CD4-positive, alpha-beta T cell (primary cell): ENCODE results near the gene FMNL3. TPM values are rescaled to one million over a fixed set of nuclear protein-coding genes. Genes with fewer than 3 reads are reported as not detected.
A peak's percentile ranks its signal among the peaks of the same experiment; 100 is the strongest.
"Not testable (repeated sequence)": the region's sequence is repeated elsewhere in the genome, so short reads cannot be mapped to it uniquely, and the experiment has no call there.

ENCODE experiments used
- ATAC-seq: fragments of 200-7000 bp; cut with Tn5 transposase; one replicate; pipeline ENCODE4 v1.10.0; 2022; ENCODE audit warnings: mild to moderate bottlenecking; ENCODE audit not compliant: poor library complexity
- CTCF ChIA-PET: fragments of 350-600 bp; sonication (Branson Sonifier 250); formaldehyde crosslinking; loops from one replicate; lab custom pipeline; 2021; ENCODE audit warnings: antibody characterized with exemption, inconsistent platforms; lab: Charles Lee
- POLR2A ChIA-PET: fragments of 350-600 bp; sonication (Branson Sonifier 250); formaldehyde crosslinking; loops from one replicate; lab custom pipeline; 2021; ENCODE audit warnings: antibody characterized with exemption, inconsistent platforms; lab: Charles Lee
- DNase-seq, 14 experiments: peaks; one replicate each; pipeline ENCODE4 v3.0.0-alpha.2; 2013 to 2020; ENCODE audit warnings: mixed read lengths in 2 of 14
- H3K27ac ChIP-seq, 2 donors: one replicate each; pipeline versions ENCODE4 v1.5.1 to v1.7.0; 2013; ENCODE audit warnings: low read length in 2 of 2, low read depth in 1 of 2, mild to moderate bottlenecking in 1 of 2
- H3K27me3 ChIP-seq, 2 experiments: 1 replicate in 1 of 2; 2 replicates in 1 of 2; pipeline versions ENCODE4 v1.6.1 to v1.7.0; 2013; ENCODE audit warnings: low read length in 2 of 2, control low read depth in 1 of 2, mild to moderate bottlenecking in 1 of 2, moderate library complexity in 1 of 2; ENCODE audit not compliant: insufficient read depth in 2 of 2, control insufficient read depth in 1 of 2
- H3K36me3 ChIP-seq: one replicate; pipeline ENCODE4 v1.6.1; 2013; ENCODE audit warnings: low read length, control low read depth; ENCODE audit not compliant: insufficient read depth
- H3K4me1 ChIP-seq: one replicate; pipeline ENCODE4 v1.6.1; 2013; ENCODE audit warnings: low read length, control low read depth; ENCODE audit not compliant: insufficient read depth
- H3K4me3 ChIP-seq: one replicate; pipeline ENCODE4 v1.5.1; 2013; ENCODE audit warnings: mild to moderate bottlenecking, low read length, moderate library complexity
- H3K9me3 ChIP-seq, 2 experiments: 1 replicate in 1 of 2; 2 replicates in 1 of 2; pipeline versions ENCODE4 v1.6.1 to v1.7.0; 2013; ENCODE audit warnings: low read length in 2 of 2, mild to moderate bottlenecking in 2 of 2, control low read depth in 1 of 2, moderate library complexity in 1 of 2; ENCODE audit not compliant: control insufficient read depth in 1 of 2, insufficient read depth in 1 of 2
- H3K27ac Mint-ChIP-seq: one replicate; pipeline ENCODE4 v1.8.0; 2020; ENCODE audit warnings: mixed read lengths
- H3K27me3 Mint-ChIP-seq: one replicate; pipeline ENCODE4 v1.8.0; 2021; ENCODE audit warnings: mixed read lengths
- H3K36me3 Mint-ChIP-seq: one replicate; pipeline ENCODE4 v1.8.0; 2021; ENCODE audit warnings: low read depth, mixed read lengths
- H3K4me1 Mint-ChIP-seq: one replicate; pipeline ENCODE4 v1.8.0; 2021; ENCODE audit warnings: low read depth, mixed read lengths
- H3K4me3 Mint-ChIP-seq: one replicate; pipeline ENCODE4 v1.8.0; 2020; ENCODE audit warnings: mild to moderate bottlenecking, mixed read lengths
- H3K9me3 Mint-ChIP-seq: one replicate; pipeline ENCODE4 v1.8.0; 2020; ENCODE audit warnings: mixed read lengths
- intact Hi-C, 2 experiments: fragments of 100-400 bp; cut with DNase I in 1 of 2; cut with micrococcal nuclease in 1 of 2; formaldehyde crosslinking; loops; one replicate each; pipeline versions ENCODE4 v1.15.1 to v1.9.0; 2023 to 2025; cut with DNase I, micrococcal nuclease
- total RNA-seq, 174 experiments: library from RNA in 2 of 174; stranded (reverse) in 2 of 174; gene quantifications; one replicate each; pipeline ENCODE4 v1.2.3 and lab custom pipeline; 2021 to 2026
- TF ChIP-seq, protein P1 (sequence below): fragments of 200-600 bp; IDR thresholded peaks from one replicate; pipeline ENCODE4 v1.8.0; 2022; ENCODE audit warnings: antibody characterized with exemption, mild to moderate bottlenecking

The FMNL3 gene
- total RNA-seq, 2 experiments from 2014 or later: 33.3 to 34.8 TPM

- Histone ChIP-seq H3K9me3 (no peaks in the 10 kb centered on the region), H3K27ac (peak within 1 kb of the TSS; percentile 99), H3K4me1 (peaks cover 40% of the 10 kb centered on the region), H3K4me3 (peak within 1 kb of the TSS; percentile 83), H3K27me3 (no peaks in the 10 kb centered on the region), H3K36me3 (peaks cover 14% of the 10 kb centered on the region)
- Mint-ChIP-seq H3K9me3 (no peaks in the 10 kb centered on the region), H3K4me3 (peak within 1 kb of the TSS; percentile 92), H3K27ac (peak within 1 kb of the TSS; percentile 96), H3K4me1 (peaks cover 47% of the 10 kb centered on the region), H3K36me3 (peaks cover 36% of the 10 kb centered on the region), H3K27me3 (no peaks in the 10 kb centered on the region)
- ChIA-PET POLR2A (interaction anchor here (0.6 to 2.2 kb wide), 55 partner anchors 9 to 1477 kb away, joined by 3 to 77 read pairs (median 6); partner anchors contain the start of genes BCDIN3D, CERS5, COX14 and DDX23), CTCF (interaction anchor here (0.6 to 2.7 kb wide), 40 partner anchors 9 to 418 kb away, joined by 3 to 53 read pairs (median 5); partner anchors contain the start of genes BCDIN3D, COX14, FMNL3 and NCKAP5L)
- TF ChIP-seq, protein P1, sequence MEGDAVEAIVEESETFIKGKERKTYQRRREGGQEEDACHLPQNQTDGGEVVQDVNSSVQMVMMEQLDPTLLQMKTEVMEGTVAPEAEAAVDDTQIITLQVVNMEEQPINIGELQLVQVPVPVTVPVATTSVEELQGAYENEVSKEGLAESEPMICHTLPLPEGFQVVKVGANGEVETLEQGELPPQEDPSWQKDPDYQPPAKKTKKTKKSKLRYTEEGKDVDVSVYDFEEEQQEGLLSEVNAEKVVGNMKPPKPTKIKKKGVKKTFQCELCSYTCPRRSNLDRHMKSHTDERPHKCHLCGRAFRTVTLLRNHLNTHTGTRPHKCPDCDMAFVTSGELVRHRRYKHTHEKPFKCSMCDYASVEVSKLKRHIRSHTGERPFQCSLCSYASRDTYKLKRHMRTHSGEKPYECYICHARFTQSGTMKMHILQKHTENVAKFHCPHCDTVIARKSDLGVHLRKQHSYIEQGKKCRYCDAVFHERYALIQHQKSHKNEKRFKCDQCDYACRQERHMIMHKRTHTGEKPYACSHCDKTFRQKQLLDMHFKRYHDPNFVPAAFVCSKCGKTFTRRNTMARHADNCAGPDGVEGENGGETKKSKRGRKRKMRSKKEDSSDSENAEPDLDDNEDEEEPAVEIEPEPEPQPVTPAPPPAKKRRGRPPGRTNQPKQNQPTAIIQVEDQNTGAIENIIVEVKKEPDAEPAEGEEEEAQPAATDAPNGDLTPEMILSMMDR: peak; percentile 83
- peak; percentile 86 for ATAC-seq
- DNase-seq: peak; percentile 96 to 100 (median 98)
- intact Hi-C loops: loop anchor here (1.0 to 5.0 kb wide), 10 partner anchors 22 to 426 kb away; partner anchors contain the start of genes NCKAP5L (in 2 of the 2), BCDIN3D (in 1 of the 2), CERS5 (in 1 of the 2) and MCRS1 (in 1 of the 2)
Measured at GRCh38 chr12:49740930-49741881, 34.0 kb upstream of the FMNL3 start, which contains the start of gene TMBIM6. TMBIM6 (plus strand) TSS chr12:49741557; CDS start chr12:49752494, 10,937 bp downstream.

- H3K27me3 Mint-ChIP-seq, H3K9me3 Mint-ChIP-seq, ATAC-seq, DNase-seq, H3K4me3 ChIP-seq, H3K9me3 ChIP-seq, H3K27ac ChIP-seq, H3K27me3 ChIP-seq, H3K4me3 Mint-ChIP-seq: not testable (repeated sequence)
- Histone ChIP-seq H3K36me3 (peaks cover 14% of the 10 kb centered on the region), H3K4me1 (peaks cover 37% of the 10 kb centered on the region)
- H3K4me1 Mint-ChIP-seq: peaks cover 41% of the 10 kb centered on the region
- CTCF ChIA-PET: interaction anchor here (1.2 to 2.7 kb wide), 14 partner anchors 10 to 418 kb away, joined by 4 to 53 read pairs (median 10); partner anchors contain the start of genes NCKAP5L and TROAP
- peaks cover 36% of the 10 kb centered on the region for H3K36me3 Mint-ChIP-seq
- peak overlapping the region; percentile 18 for H3K27ac Mint-ChIP-seq
- intact Hi-C loops: loop anchor here (2.0 to 5.0 kb wide), 5 partner anchors 31 to 427 kb away; partner anchors contain the start of genes CERS5 (in 1 of the 2), MCRS1 (in 1 of the 2) and NCKAP5L (in 1 of the 2)
- POLR2A ChIA-PET: interaction anchor here (1.6 to 2.2 kb wide), 6 partner anchors 24 to 126 kb away, joined by 7 to 77 read pairs (median 26); partner anchors contain the start of gene NCKAP5L
Measured at GRCh38 chr12:49740277-49740676, 33.1 kb upstream of the FMNL3 start.

GRCh38 chr12:49738721-49739120 is 31.5 kb upstream of the FMNL3 start:
- ATAC-seq, H3K27me3 Mint-ChIP-seq, H3K4me3 ChIP-seq, H3K27me3 ChIP-seq, H3K4me3 Mint-ChIP-seq, H3K27ac Mint-ChIP-seq, H3K36me3 ChIP-seq, POLR2A ChIA-PET, H3K9me3 Mint-ChIP-seq, intact Hi-C loops, DNase-seq, H3K27ac ChIP-seq: not testable (repeated sequence)
- Mint-ChIP-seq H3K4me1 (peaks cover 26% of the 10 kb centered on the region), H3K36me3 (peaks cover 21% of the 10 kb centered on the region)
- Histone ChIP-seq H3K4me1 (peaks cover 25% of the 10 kb centered on the region), H3K9me3 (peaks cover 0 to 11% of the 10 kb centered on the region in 2 experiments)
- CTCF ChIA-PET: interaction anchor here (1.0 kb wide), 1 partner anchor 10 kb away, joined by 3 read pairs; no protein-coding TSS in a partner anchor

GRCh38 chr12:49734900-49735299 is 27.7 kb upstream of the FMNL3 start:
- H3K27ac Mint-ChIP-seq, H3K9me3 Mint-ChIP-seq, H3K27me3 Mint-ChIP-seq, ATAC-seq, H3K4me3 ChIP-seq, H3K4me1 ChIP-seq, H3K27ac ChIP-seq, H3K27me3 ChIP-seq, H3K4me3 Mint-ChIP-seq, POLR2A ChIA-PET, DNase-seq, intact Hi-C loops, CTCF ChIA-PET, H3K36me3 Mint-ChIP-seq, H3K36me3 ChIP-seq, H3K4me1 Mint-ChIP-seq: not testable (repeated sequence)
- H3K9me3 ChIP-seq: peaks cover 0 to 11% of the 10 kb centered on the region in 2 experiments
